ENCODE measurements around the gene ANGPTL2. TPM values are rescaled to one million over a fixed set of nuclear protein-coding genes. Genes with fewer than 3 reads are reported as not detected.

The ANGPTL2 gene
- total and polyA plus RNA-seq, 9 of the 15 experiments (the other 6 are each of a cell fraction or from before 2014, with no cell fraction given): not detected

GRCh38 chr9:127123064-127123890, 842 bp upstream of the ANGPTL2 start (continued):
- TF ChIP-seq ZNF696 (CRISPR knock-in tag; conservative IDR thresholded peaks at IDR 0.05): no peak

- ChIA-PET POLR2A (interaction anchor here (1.1 to 1.2 kb wide), 2 partner anchors 13 to 86 kb away, joined by 3 to 6 read pairs; no protein-coding TSS in a partner anchor), CTCF (ENCODE audit: low intra/inter-chr PET ratio) (no interaction called here)
- Histone ChIP-seq H3K27me3 (ENCODE audit: control insufficient read depth in 2 of 2, insufficient read depth in 2 of 2, low read length in 2 of 2) (peaks cover 41 to 68% of the 10 kb centered on the region in 2 experiments; a peak in 4 of 5 replicates), H3K36me3 (ENCODE audit: control insufficient read depth, insufficient read depth, low read length) (no peaks in the 10 kb centered on the region), H3K4me2 (ENCODE audit: insufficient read depth, low read length) (no peak overlapping the region), H3K9me3 (replicated peaks; ENCODE audit: control insufficient read depth, insufficient read depth, low read depth, low read length) (no peaks in the 10 kb centered on the region), H3K27ac (ENCODE audit: extremely low read depth, low read depth, low read length) (no peak overlapping the region), H3K9me1 (ENCODE audit: control insufficient read depth, insufficient read depth, low read length) (no peaks in the 10 kb centered on the region), H3K9ac (ENCODE audit: insufficient read depth in 1 of 2, low read depth in 2 of 2, low read length in 2 of 2) (no peak overlapping the region), H2AFZ (ENCODE audit: low read depth, low read length) (no peak overlapping the region), H3K79me2 (ENCODE audit: control insufficient read depth, insufficient read depth, low read length) (no peaks in the 10 kb centered on the region), H3K4me3 (no peak overlapping the region), H3K4me1 (replicated peaks in 1 of 2; ENCODE audit: control insufficient read depth in 2 of 2, insufficient read depth in 2 of 2, low read length in 2 of 2) (peaks cover 0 to 14% of the 10 kb centered on the region in 2 experiments; a peak in 3 of 5 replicates), H4K20me1 (replicated peaks; ENCODE audit: control insufficient read depth, insufficient read depth, low read length) (peaks cover 20% of the 10 kb centered on the region)
- BruUV-seq (replicated peaks): no TSS peak
- WGBS (ENCODE audit: insufficient coverage, low coverage, missing lambda C conversion rate): 4% methylated on average over 20 of the region's 20 CpGs
- in situ Hi-C loops (cut with MboI): no loop called here
- no peak for TF ChIP-seq E2F8 (IDR thresholded peaks at IDR 0.05; ENCODE audit: low read depth, partially characterized antibody)
- TF ChIP-seq RBM39 (optimal IDR thresholded peaks at IDR 0.05; ENCODE audit: low read depth, low read length): no peak
- TF ChIP-seq EP300 (IDR thresholded peaks at IDR 0.05; ENCODE audit: low read length): no peak
- no peak for TF ChIP-seq ZNF398 (CRISPR knock-in tag; IDR thresholded peaks at IDR 0.05)
- TF ChIP-seq RBFOX2 (IDR thresholded peaks at IDR 0.05; ENCODE audit: low read depth, low read length): no peak
- no peak for TF ChIP-seq ZBTB12 (CRISPR knock-in tag; IDR thresholded peaks at IDR 0.05)
- TF ChIP-seq GATAD2B (IDR thresholded peaks at IDR 0.05; ENCODE audit: borderline replicate concordance): no peak
- no peak for TF ChIP-seq NCOA1 (IDR thresholded peaks at IDR 0.05; ENCODE audit: low read depth)
- TF ChIP-seq MLLT1 (IDR thresholded peaks at IDR 0.05): no peak
- TF ChIP-seq BACH1 (tag; IDR thresholded peaks at IDR 0.05): no peak
- intact Hi-C loops (cut with micrococcal nuclease): no loop called here
- FAIRE-seq: no peak
- DNase-seq (ENCODE audit: extremely low read depth in 1 of 4, low spot score in 3 of 4): no peak
- ATAC-seq: no peak
These were observed 733 bp downstream of the ANGPTL2 start for GRCh38 chr9:127121628-127122175.

All from K562 (cell line).